Aorta (tissue), 5 donors: ENCODE measurements around the gene WARS2. TPM values are rescaled to one million over a fixed set of nuclear protein-coding genes. Genes with fewer than 3 reads are reported as not detected.

Source experiments
- ATAC-seq: fragments of 200-7000 bp; cut with Tn5 transposase; one replicate; pipeline ENCODE4 v1.9.1; 2022; ENCODE audit warnings: moderate library complexity; ENCODE audit not compliant: low FRiP score
- DNase-seq, 2 donors: peaks; one replicate each; pipeline ENCODE4 v3.0.0-alpha.2; 2020
- H3K27ac ChIP-seq, 2 donors: one replicate each; pipeline ENCODE4 v1.5.1; 2013; ENCODE audit warnings: low read length in 2 of 2, mild to moderate bottlenecking in 2 of 2, moderate library complexity in 2 of 2, control low read depth in 1 of 2, inconsistent platforms in 1 of 2, low read depth in 1 of 2
- H3K27me3 ChIP-seq, 2 donors: one replicate each; pipeline ENCODE4 v1.6.1; 2013; ENCODE audit warnings: control low read depth in 1 of 2, low read length in 1 of 2, mild to moderate bottlenecking in 1 of 2, moderate library complexity in 1 of 2; ENCODE audit not compliant: insufficient read depth in 2 of 2, control insufficient read depth in 1 of 2
- H3K36me3 ChIP-seq, 2 donors: one replicate each; pipeline ENCODE4 v1.6.1; 2013; ENCODE audit warnings: control low read depth in 1 of 2, low read length in 1 of 2, mild to moderate bottlenecking in 1 of 2; ENCODE audit not compliant: insufficient read depth in 2 of 2, control insufficient read depth in 1 of 2
- H3K4me1 ChIP-seq, 2 donors: one replicate each; pipeline ENCODE4 v1.6.1; 2013; ENCODE audit warnings: low read length in 2 of 2, control low read depth in 1 of 2, mild to moderate bottlenecking in 1 of 2, moderate library complexity in 1 of 2; ENCODE audit not compliant: insufficient read depth in 2 of 2, control insufficient read depth in 1 of 2
- H3K4me3 ChIP-seq, 2 donors: one replicate each; pipeline ENCODE4 v1.5.1; 2013; ENCODE audit warnings: low read length in 2 of 2, control low read depth in 1 of 2, mild to moderate bottlenecking in 1 of 2
- H3K9me3 ChIP-seq: one replicate; pipeline ENCODE4 v1.6.1; 2013; ENCODE audit warnings: mild to moderate bottlenecking, low read length; ENCODE audit not compliant: control insufficient read depth
- WGBS, 2 donors: extraction: QIAGEN DNeasy Blood & Tissue Kit; methylation state at CpG; one replicate each; pipeline ENCODE4 v1.1.7; 2013; 5-methylcytosine and 5-hydroxymethylcytosine counted together
- intact Hi-C, 2 donors: fragments of 100-400 bp; cut with DNase I; formaldehyde crosslinking; loops; one replicate each; pipeline versions ENCODE4 v1.14.2 to v1.15.0; 2022
- polyA plus RNA-seq, 2 donors: library from polyadenylated mRNA; stranded (reverse); fragments of 200-250 nt; gene quantifications; one replicate each; pipeline ENCODE4 v1.2.3, GENCODE V29; 2013
- total RNA-seq, 2 donors: library from RNA; stranded (reverse); fragmentation: NEBNext Ultra II Directional; extraction: Animal tissue kit (Norgen Biotek cat#: 25700); gene quantifications; one replicate each; pipeline ENCODE4 v1.2.1, GENCODE V29; 2021
- donor health status: healthy with polysubstance abuse.
- donor health status: Bipolar disorder and iron deficiency.
- donor health status: DM: no; HTN: no; CAD: no.
- donor health status: DM: no; HTN: no; CAD: no.
- donor health status: DM: yes; HTN: yes; CAD: no.

The WARS2 gene
- total and polyA plus RNA-seq, 4 donors: 6.6 to 11.5 (median 8.7) TPM

DNA sequence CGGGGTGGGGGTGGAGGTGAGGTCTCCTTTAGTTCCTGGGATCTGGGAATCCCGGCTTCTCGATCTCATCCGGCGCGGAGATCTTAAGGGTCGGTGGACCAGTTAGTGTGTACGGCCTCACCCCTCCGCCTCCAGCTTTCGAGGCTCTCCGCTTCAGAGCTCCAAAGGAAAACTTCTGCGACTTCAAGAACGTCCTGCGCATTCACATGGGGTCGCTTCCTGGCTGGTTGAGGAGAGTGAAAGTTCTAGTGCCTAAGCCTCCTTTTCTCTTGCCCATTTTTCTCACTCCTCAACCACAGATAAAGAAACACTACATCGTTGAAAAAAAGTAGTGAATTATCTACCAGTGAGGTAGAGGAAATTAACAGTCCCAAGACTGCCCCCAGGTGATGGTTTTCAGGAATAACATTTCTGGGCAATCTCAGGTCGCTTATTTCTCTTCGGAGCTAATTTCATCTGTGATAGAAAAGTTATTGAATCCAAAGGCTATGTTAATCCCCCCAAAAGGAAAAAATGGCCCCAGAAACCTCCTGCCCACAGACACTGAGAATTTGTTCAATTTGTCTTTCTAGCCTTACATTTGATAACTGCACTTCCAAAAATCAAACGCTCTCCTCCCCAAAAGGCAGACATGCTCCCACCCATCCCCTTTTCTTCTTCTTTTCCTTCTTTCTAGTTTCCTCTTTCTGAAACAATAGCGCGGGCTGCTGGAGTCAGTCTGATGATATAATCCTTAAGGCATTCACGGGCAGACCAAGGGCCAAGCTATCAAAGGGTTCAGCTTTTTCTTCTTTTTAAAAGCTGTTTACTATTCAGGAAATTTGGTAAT lies 131.8 kb downstream of the WARS2 start:
- Histone ChIP-seq H3K27ac (no peak overlapping the region), H3K27me3 (peaks cover 0 to 2% of the 10 kb centered on the region in 2 donors), H3K4me3 (peak overlapping the region in 1 of 2 donors; percentile 8), H3K4me1 (no peaks in the 10 kb centered on the region), H3K36me3 (no peaks in the 10 kb centered on the region), H3K9me3 (no peaks in the 10 kb centered on the region)
- DNase-seq (no peak), ATAC-seq (peak; percentile 70)
- 2 to 7% methylated on average over 22 of the region's 22 CpGs for WGBS, 2 donors
- intact Hi-C loops: no loop called here

DNA sequence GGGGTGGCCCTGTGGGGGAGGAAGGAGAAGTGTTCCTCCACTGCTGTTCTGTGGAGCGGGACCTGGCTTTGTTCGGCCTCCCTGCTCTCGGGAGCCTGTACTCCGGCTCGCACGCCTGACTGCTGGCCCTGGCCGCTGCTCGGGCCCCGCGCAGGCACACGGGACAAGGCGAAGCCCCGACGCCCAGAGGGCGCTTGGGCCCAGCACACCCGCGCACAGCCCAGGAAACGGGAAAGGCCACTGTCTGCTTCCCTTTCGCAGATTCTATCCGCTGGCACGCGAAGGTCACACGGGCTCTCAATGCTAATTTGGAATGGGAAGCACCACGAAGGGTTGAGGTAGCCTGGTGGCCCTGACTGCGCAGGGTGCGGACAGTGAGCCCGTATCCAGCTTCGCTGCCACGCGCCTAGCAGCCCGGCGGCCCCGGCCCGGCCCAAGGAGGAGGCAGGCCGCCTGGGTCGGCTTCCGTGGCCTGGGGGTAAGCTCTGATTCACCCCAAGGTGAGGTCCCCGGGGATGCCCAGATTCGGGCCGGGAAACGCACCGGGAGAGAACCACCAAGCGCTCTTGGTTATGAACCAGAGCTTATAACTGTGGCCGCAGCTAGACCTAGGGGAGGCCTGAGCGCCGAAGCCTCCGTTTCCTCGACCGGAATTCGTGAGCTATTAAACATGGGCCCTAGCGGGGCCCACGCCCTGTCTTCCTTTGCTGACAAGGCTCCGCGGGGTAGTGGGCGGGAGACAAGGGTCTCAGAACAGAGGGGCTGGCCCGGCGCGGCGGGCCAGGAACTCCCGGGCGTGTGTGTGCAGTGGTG lies 132.6 kb downstream of the WARS2 start:
- Histone ChIP-seq H3K27ac (no peak overlapping the region), H3K9me3 (no peaks in the 10 kb centered on the region), H3K27me3 (peaks cover 0 to 2% of the 10 kb centered on the region in 2 donors), H3K36me3 (no peaks in the 10 kb centered on the region), H3K4me1 (no peaks in the 10 kb centered on the region), H3K4me3 (peak overlapping the region in 1 of 2 donors; percentile 8)
- 7 to 9% methylated on average over 60 to 61 of the region's 61 CpGs for WGBS, 2 donors
- no peak for DNase-seq
- ATAC-seq: peak; percentile 17
- intact Hi-C loops: no loop called here

DNA sequence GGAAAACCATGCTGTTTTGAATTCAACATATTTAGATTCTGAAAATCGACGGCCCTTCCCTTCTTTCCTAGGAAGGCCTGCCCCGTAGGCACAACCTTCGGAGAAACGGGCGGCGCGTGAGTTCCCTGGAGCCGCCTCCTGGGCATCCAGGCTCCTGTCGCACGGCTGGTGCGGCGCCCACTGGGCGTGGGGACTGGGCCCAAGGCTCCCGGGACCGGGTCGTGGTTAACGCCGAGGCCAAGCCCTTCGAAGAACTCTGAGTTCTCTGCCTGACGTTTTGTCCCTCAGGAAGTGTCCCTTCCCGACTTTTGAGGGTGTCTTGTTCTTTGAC lies 133.1 kb downstream of the WARS2 start:
- H3K4me1 ChIP-seq: no peaks in the 10 kb centered on the region
- H3K27ac ChIP-seq: no peak overlapping the region
- H3K4me3 ChIP-seq: no peak overlapping the region
- no peak for ATAC-seq
- WGBS, 2 donors: 6 to 11% methylated on average over 22 of the region's 22 CpGs
- peaks cover 0 to 2% of the 10 kb centered on the region in 2 donors for H3K27me3 ChIP-seq
- no peaks in the 10 kb centered on the region for H3K9me3 ChIP-seq
- H3K36me3 ChIP-seq: no peaks in the 10 kb centered on the region
- DNase-seq: no peak
- intact Hi-C loops: no loop called here

DNA sequence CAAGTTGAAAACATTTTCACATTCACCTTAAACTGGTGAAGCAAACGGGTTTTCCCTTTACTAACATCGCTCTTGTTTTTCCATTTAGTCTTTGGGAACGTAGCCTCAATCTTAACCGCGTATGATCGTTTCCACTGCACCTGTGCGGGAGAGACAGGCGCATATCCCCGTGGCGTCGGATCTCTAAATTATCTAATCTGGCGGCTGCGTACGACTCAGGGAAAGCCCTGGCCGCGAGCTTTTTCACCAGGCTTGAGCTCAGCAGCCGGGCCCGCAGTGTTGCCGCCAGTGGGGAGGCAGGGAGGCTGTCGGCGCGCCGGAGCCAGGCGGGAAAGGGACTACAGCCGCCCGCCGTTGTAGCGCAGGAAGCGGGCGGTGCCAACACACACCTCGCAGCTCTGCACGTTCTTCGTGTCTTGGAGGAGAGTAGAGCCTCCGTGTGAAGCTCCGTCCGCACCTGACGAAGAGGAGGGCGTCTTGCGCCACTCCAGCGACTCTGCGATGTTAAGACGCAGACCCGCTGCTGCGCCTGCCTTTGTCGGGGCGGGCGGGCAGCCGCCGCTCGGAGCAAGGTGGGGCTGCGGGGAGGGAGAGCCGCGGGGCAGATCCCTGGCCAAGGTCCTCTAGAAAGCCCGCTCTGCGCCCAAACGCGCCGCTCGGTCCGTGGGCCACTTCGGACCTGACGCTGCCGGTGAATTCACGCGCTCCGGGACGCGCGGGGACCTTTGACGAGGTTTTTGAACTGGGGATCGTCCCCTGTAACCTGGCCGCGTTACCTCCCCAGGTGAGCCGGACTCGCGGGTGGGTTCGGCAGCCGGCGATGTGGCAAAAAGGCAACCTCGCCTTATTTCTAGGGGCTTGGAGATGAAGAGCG lies 133.8 kb downstream of the WARS2 start:
- intact Hi-C loops: no loop called here
- no peak overlapping the region for H3K27ac ChIP-seq
- 4% methylated on average over 81 of the region's 81 CpGs for WGBS, 2 donors
- H3K9me3 ChIP-seq: no peaks in the 10 kb centered on the region
- H3K4me1 ChIP-seq: no peaks in the 10 kb centered on the region
- H3K36me3 ChIP-seq: no peaks in the 10 kb centered on the region
- ATAC-seq: no peak
- H3K4me3 ChIP-seq: peak overlapping the region in 1 of 2 donors; percentile 32
- H3K27me3 ChIP-seq: peaks cover 0 to 2% of the 10 kb centered on the region in 2 donors
- no peak for DNase-seq

DNA sequence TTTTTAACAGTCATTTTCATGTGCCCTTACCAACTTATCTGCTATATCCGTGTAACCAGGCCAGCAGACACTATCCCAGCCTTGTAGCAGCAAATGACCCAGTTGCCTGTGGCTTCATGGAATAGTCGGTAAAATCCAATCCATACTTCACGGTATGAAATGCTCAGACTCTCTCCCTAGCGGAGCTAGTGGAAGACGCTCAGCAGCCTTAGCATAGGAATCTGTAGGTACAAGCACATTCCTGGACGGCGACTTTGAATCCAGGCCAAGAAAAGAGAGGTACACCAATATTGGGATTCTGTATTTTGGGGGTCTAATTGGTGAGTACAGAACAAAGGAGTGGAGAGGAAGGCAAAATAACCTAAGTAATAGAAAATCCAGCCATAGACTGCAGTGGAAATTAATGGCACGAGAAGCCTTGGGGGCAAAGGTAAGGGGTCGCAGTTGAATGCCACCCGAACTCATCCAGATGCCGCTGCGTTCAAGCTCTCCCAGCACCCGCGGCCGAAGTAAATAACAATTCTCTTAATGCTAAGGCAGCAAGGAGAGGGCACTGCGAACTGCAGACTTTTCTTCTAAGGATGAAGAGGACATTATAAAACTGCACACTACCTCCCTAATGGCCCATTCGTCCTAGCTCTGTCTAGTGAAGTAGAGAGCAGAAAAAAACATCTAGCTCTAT lies 134.6 kb downstream of the WARS2 start:
- Histone ChIP-seq H3K4me3 (no peak overlapping the region), H3K36me3 (no peaks in the 10 kb centered on the region), H3K27me3 (peaks cover 0 to 2% of the 10 kb centered on the region in 2 donors), H3K27ac (no peak overlapping the region), H3K4me1 (no peaks in the 10 kb centered on the region), H3K9me3 (no peaks in the 10 kb centered on the region)
- intact Hi-C loops: no loop called here
- ATAC-seq: no peak
- DNase-seq: no peak
- WGBS, 2 donors: 13 to 27% methylated on average over 17 of the region's 17 CpGs

DNA sequence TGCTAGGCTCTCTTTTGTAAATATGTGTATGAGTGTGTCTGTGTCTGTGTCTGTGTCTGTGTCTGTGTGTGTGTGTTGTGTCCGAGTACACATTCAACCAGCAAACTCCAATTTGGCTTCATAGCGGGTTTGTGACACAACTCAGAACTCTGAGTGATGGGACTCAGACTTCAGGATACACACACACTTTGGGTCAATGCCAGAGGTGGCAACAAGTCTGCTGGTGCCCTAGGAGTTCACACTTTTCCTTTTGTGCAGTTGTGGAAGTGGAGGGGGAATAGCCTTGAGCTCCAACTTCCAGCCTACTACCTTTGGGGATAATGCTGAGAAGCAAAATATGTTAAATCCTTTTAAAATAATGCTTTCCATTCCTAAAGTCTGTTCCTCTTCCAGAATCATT lies 135.7 kb downstream of the WARS2 start:
- intact Hi-C loops: no loop called here
- H3K27me3 ChIP-seq: peaks cover 0 to 2% of the 10 kb centered on the region in 2 donors
- DNase-seq (no peak), ATAC-seq (no peak)
- no peak overlapping the region for H3K4me3 ChIP-seq
- no peaks in the 10 kb centered on the region for H3K9me3 ChIP-seq
- H3K4me1 ChIP-seq: no peaks in the 10 kb centered on the region
- 84 to 85% methylated on average over 2 of the region's 2 CpGs for WGBS, 2 donors
- no peaks in the 10 kb centered on the region for H3K36me3 ChIP-seq
- no peak overlapping the region for H3K27ac ChIP-seq

DNA sequence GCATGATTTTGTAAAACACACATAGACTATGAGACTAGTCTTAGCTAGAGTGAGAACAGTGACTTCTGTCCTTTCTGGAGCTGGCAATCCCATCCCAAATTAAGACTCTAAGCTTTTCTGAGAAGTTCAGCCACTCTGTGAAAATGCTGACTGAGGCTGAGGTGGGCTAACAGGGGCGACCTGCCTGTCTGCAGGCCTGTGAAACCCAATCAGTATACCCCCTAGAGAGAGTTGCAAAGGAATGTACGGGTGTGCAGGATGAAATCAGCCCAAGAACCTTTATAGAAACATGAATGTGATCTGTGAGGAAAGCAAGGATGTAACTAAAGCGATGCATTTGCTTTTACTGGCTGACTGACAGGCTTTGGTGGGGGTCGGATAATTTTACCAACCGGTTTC lies 136.3 kb downstream of the WARS2 start:
- Histone ChIP-seq H3K36me3 (no peaks in the 10 kb centered on the region), H3K4me1 (no peaks in the 10 kb centered on the region), H3K27me3 (peaks cover 0 to 2% of the 10 kb centered on the region in 2 donors), H3K27ac (no peak overlapping the region), H3K4me3 (no peak overlapping the region), H3K9me3 (no peaks in the 10 kb centered on the region)
- intact Hi-C loops: no loop called here
- 39 to 55% methylated on average over 5 of the region's 5 CpGs for WGBS, 2 donors
- ATAC-seq (no peak), DNase-seq (no peak)
